HG03159 (cell line): ENCODE measurements around the gene CRHR1.

Experiments
- ATAC-seq: cut with Tn5 transposase; IDR thresholded peaks from one replicate; pipeline ENCODE4 v1.9.1; 2021; ENCODE audit warnings: mild to moderate bottlenecking, moderate library complexity; ENCODE audit not compliant: unreplicated experiment

CRHR1 gene

GRCh38 chr17:45787044-45787443 lies 2.9 kb downstream of the CRHR1 start:
- ATAC-seq: no peak

GRCh38 chr17:45787656-45788055 lies 3.5 kb downstream of the CRHR1 start:
- ATAC-seq: no peak

GRCh38 chr17:45788057-45788456 lies 3.9 kb downstream of the CRHR1 start:
- ATAC-seq: no peak

- ATAC-seq: no peak
Observed at GRCh38 chr17:45789874-45790273, 5.8 kb downstream of the CRHR1 start.

GRCh38 chr17:45790296-45790922 lies 6.3 kb downstream of the CRHR1 start:
- no peak for ATAC-seq

- no peak for ATAC-seq
Observed at GRCh38 chr17:45791041-45791582, 7.0 kb downstream of the CRHR1 start.

- no peak for ATAC-seq
Observed at GRCh38 chr17:45791935-45792334, 7.8 kb downstream of the CRHR1 start.

GRCh38 chr17:45792437-45792836 lies 8.3 kb downstream of the CRHR1 start:
- no peak for ATAC-seq

GRCh38 chr17:45792995-45793755 lies 9.1 kb downstream of the CRHR1 start:
- ATAC-seq: no peak

GRCh38 chr17:45793999-45794540 lies 9.9 kb downstream of the CRHR1 start:
- no peak for ATAC-seq

GRCh38 chr17:45794840-45795239 lies 10.7 kb downstream of the CRHR1 start:
- ATAC-seq: no peak

- ATAC-seq: no peak
Observed at GRCh38 chr17:45800816-45801215, 16.7 kb downstream of the CRHR1 start.

GRCh38 chr17:45801421-45801820 lies 17.3 kb downstream of the CRHR1 start:
- no peak for ATAC-seq

- ATAC-seq: no peak
Observed at GRCh38 chr17:45808845-45809244, 24.7 kb downstream of the CRHR1 start.

- ATAC-seq: no peak
Observed at GRCh38 chr17:45809499-45809898, 25.4 kb downstream of the CRHR1 start.

GRCh38 chr17:45812102-45812501 lies 28.0 kb downstream of the CRHR1 start:
- ATAC-seq: no peak

- no peak for ATAC-seq
Observed at GRCh38 chr17:45813048-45813725, 29.1 kb downstream of the CRHR1 start.

GRCh38 chr17:45814622-45815606 lies 30.8 kb downstream of the CRHR1 start:
- no peak for ATAC-seq

GRCh38 chr17:45815752-45816151 lies 31.6 kb downstream of the CRHR1 start:
- ATAC-seq: no peak

- no peak for ATAC-seq
Observed at GRCh38 chr17:45818041-45818440, 33.9 kb downstream of the CRHR1 start.
